Renal cortex interstitium (tissue), 15 donors: ENCODE results near the gene VAV3. TPM values are rescaled to one million over a fixed set of nuclear protein-coding genes. Genes with fewer than 3 reads are reported as not detected.
"Not testable (repeated sequence)": the region's sequence is repeated elsewhere in the genome, so short reads cannot be mapped to it uniquely, and the experiment has no call there.

Experiments used
- DNase-seq, 11 donors: peaks; one replicate each; pipeline ENCODE4 v3.0.0-alpha.2; 2013; ENCODE audit warnings: low read depth in 9 of 11, low spot score in 4 of 11; ENCODE audit errors: extremely low read depth in 1 of 11
- long read RNA-seq, 16 experiments: transcript quantifications; one replicate each; lab custom pipeline, GENCODE V29; 2026
- polyA plus RNA-seq, 3 donors: library from polyadenylated mRNA; unstranded; fragments of 120-200 nt; gene quantifications; one replicate each; pipeline ENCODE4 v1.2.1, GENCODE V29; 2013; ENCODE audit not compliant: insufficient read length in 3 of 3

The VAV3 gene
- polyA plus RNA-seq = 100 to 1,000 TPM; 118 to 153 (median 149) TPM
- long read RNA-seq, donor 1, transcript VAV3-203 (10 exons, 1,293 nt) = major isoform, 14 of 17 reads
- long read RNA-seq, donor 1, partial matches to known transcripts = 0 of 17 reads
- long read RNA-seq, donor 1, other reads (novel, unspliced or antisense) = 0 of 17 reads
- long read RNA-seq, donor 2, partial matches to known transcripts = 7 of 11 reads
- long read RNA-seq, donor 2, other reads (novel, unspliced or antisense) = 0 of 11 reads
- long read RNA-seq, donor 3, full-length matches to known transcripts = 30 of 41 reads
- long read RNA-seq, donor 3, partial matches to known transcripts = 11 of 41 reads
- long read RNA-seq, donor 3, other reads (novel, unspliced or antisense) = 0 of 41 reads
- long read RNA-seq, donor 4, transcript VAV3-203 (10 exons, 1,293 nt) = major isoform, 13 of 24 reads
- long read RNA-seq, donor 4, partial matches to known transcripts = 6 of 24 reads
- long read RNA-seq, donor 4, other reads (novel, unspliced or antisense) = 0 of 24 reads
- long read RNA-seq, donor 5 = 0 reads
- long read RNA-seq, donor 6, full-length matches to known transcripts = 17 of 28 reads
- long read RNA-seq, donor 6, partial matches to known transcripts = 11 of 28 reads
- long read RNA-seq, donor 6, other reads (novel, unspliced or antisense) = 0 of 28 reads
- long read RNA-seq, donor 7, transcript VAV3-203 (10 exons, 1,293 nt) = major isoform, 13 of 30 reads
- long read RNA-seq, donor 7, partial matches to known transcripts = 16 of 30 reads
- long read RNA-seq, donor 7, other reads (novel, unspliced or antisense) = 0 of 30 reads
- long read RNA-seq, donor 8, transcript VAV3-203 (10 exons, 1,293 nt) = major isoform, 18 of 46 reads
- long read RNA-seq, donor 8, partial matches to known transcripts = 26 of 46 reads
- long read RNA-seq, donor 8, other reads (novel, unspliced or antisense) = 0 of 46 reads
- long read RNA-seq, donor 9, transcript VAV3-203 (10 exons, 1,293 nt) = major isoform, 15 of 26 reads
- long read RNA-seq, donor 9, partial matches to known transcripts = 9 of 26 reads
- long read RNA-seq, donor 9, other reads (novel, unspliced or antisense) = 0 of 26 reads
- long read RNA-seq, donor 10, full-length matches to known transcripts = 24 of 39 reads
- long read RNA-seq, donor 10, partial matches to known transcripts = 15 of 39 reads
- long read RNA-seq, donor 10, other reads (novel, unspliced or antisense) = 0 of 39 reads
- long read RNA-seq, donor 11, transcript VAV3-203 (10 exons, 1,293 nt) = major isoform, 9 of 23 reads
- long read RNA-seq, donor 11, transcript VAV3-212 (9 exons, 1,374 nt) = minor isoform, 7 of 23 reads
- long read RNA-seq, donor 11, partial matches to known transcripts = 7 of 23 reads
- long read RNA-seq, donor 11, other reads (novel, unspliced or antisense) = 0 of 23 reads
- long read RNA-seq, donor 12, transcript VAV3-203 (10 exons, 1,293 nt) = major isoform, 9 of 9 reads
- long read RNA-seq, donor 12, partial matches to known transcripts = 0 of 9 reads
- long read RNA-seq, donor 12, other reads (novel, unspliced or antisense) = 0 of 9 reads
- long read RNA-seq, donor 13, full-length matches to known transcripts = 42 of 64 reads
- long read RNA-seq, donor 13, partial matches to known transcripts = 22 of 64 reads
- long read RNA-seq, donor 13, other reads (novel, unspliced or antisense) = 0 of 64 reads
- long read RNA-seq, donor 14, full-length matches to known transcripts = 17 of 25 reads
- long read RNA-seq, donor 14, partial matches to known transcripts = 8 of 25 reads
- long read RNA-seq, donor 14, other reads (novel, unspliced or antisense) = 0 of 25 reads
- long read RNA-seq, donor 15, transcript VAV3-203 (10 exons, 1,293 nt) = major isoform, 12 of 26 reads
- long read RNA-seq, donor 15, partial matches to known transcripts = 11 of 26 reads
- long read RNA-seq, donor 15, other reads (novel, unspliced or antisense) = 0 of 26 reads
- long read RNA-seq, donor 16, full-length matches to known transcripts = 46 of 88 reads
- long read RNA-seq, donor 16, partial matches to known transcripts = 42 of 88 reads
- long read RNA-seq, donor 16, other reads (novel, unspliced or antisense) = 0 of 88 reads

- DNase-seq = peak; percentile 49 to 80 (median 67)
Measured at GRCh38 chr1:107965110-107965991, at the start of gene VAV3. VAV3 (minus strand) TSS chr1:107965180; CDS start chr1:107964869, 311 bp downstream.

GRCh38 chr1:108012553-108012952 is 47.6 kb upstream of the VAV3 start:
- no peak for DNase-seq

- DNase-seq = no peak
Measured at GRCh38 chr1:108011295-108011694, 46.3 kb upstream of the VAV3 start.

GRCh38 chr1:108010581-108010980 is 45.6 kb upstream of the VAV3 start:
- no peak for DNase-seq

GRCh38 chr1:108009603-108010195 is 44.7 kb upstream of the VAV3 start:
- DNase-seq = no peak

- DNase-seq = no peak
Measured at GRCh38 chr1:108007531-108007930, 42.6 kb upstream of the VAV3 start.

GRCh38 chr1:108007070-108007469 is 42.1 kb upstream of the VAV3 start:
- no peak for DNase-seq

- DNase-seq = not testable (repeated sequence)
Measured at GRCh38 chr1:108004919-108005318, 39.9 kb upstream of the VAV3 start.

GRCh38 chr1:108000620-108001111 is 35.7 kb upstream of the VAV3 start:
- DNase-seq = peak in 10 of 11 donors; percentile 49 to 73 (median 57)

GRCh38 chr1:108000184-108000583 is 35.2 kb upstream of the VAV3 start:
- no peak for DNase-seq

GRCh38 chr1:107997866-107998265 is 32.9 kb upstream of the VAV3 start:
- DNase-seq = no peak

GRCh38 chr1:107993920-107994319 is 28.9 kb upstream of the VAV3 start:
- DNase-seq = no peak

- DNase-seq = no peak
Measured at GRCh38 chr1:107992347-107992746, 27.4 kb upstream of the VAV3 start.

GRCh38 chr1:107991371-107992066 is 26.5 kb upstream of the VAV3 start:
- DNase-seq = no peak

GRCh38 chr1:107990606-107991005 is 25.6 kb upstream of the VAV3 start:
- no peak for DNase-seq
